Fibroblast of gingiva (primary cell): ENCODE results near the gene COX15.
A peak's percentile ranks its signal among the peaks of the same experiment; 100 is the strongest.
"Not testable (repeated sequence)": the region's sequence is repeated elsewhere in the genome, so short reads cannot be mapped to it uniquely, and the experiment has no call there.

ENCODE experiments used
- DNase-seq: peaks from one replicate; pipeline ENCODE4 v3.0.0-alpha.2; 2011; ENCODE audit warnings: low read depth

Gene COX15

DNA sequence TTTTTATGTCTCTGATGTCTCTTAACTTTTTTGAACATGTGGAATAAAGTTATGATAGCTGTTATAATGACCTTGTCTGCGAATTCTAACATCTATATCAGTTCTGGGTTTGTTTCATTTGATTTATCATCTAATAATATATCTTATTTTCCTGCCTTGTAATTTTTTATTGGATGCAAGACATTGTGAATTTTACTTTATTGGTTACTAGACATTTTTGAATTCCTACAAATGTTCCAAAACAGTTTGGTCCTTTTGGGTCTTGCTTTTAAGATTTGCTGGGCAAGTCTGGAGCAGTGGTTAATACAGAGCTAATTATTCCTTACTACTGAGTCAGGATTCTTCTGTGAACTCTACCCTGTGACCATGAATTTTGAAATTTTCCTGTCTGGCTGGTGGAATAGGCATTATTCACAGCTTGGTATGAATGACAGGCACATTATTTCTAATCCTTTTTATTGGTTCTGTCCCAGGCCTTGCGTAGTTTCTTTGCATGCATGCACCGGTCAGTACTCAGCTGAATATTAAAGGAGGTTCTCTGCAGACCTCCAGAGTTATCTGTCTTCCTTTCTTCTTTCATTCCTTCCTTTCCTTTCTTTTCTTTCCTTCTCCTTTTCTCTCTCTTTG, 9.1 kb upstream of the COX15 start:
- DNase-seq: peak; percentile 9

DNA sequence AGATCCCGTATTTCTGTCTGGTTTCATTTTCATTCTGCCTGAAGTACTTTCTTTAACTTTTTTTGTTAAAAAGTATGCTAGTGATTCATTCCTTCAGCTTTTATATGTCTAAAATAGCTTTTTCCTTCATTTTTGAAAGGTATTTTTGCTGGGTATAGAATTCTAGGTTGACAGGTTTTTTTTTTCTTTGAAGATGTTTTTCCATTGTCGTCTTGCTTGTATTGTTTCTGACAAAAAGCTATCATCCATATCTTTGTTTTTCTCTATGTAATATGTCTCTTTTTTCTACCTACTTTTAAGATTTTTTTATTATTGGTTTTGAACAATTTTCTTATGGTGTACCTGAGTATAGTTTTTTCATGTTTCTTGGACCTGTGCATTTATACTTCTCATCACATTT, 8.3 kb upstream of the COX15 start:
- DNase-seq: no peak

DNA sequence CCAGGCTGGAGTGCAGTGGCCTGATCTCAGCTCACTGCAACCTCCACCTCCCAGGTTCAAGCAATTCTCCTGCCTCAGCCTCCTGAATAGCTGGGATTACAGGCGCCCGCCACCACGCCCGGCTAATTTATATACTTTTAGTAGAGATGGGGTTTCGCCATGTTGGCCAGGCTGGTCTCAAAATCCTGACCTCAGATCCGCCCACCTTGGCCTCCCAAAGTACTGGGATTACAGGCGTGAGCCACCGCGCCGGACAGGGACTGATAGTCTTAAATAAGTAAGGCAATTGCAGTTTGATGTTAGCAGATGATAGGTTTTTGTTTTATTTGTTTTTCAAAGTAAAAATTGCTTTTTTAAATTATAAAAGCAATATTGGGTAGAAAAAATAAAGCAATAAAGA, 2.2 kb upstream of the COX15 start:
- not testable (repeated sequence) for DNase-seq

DNA sequence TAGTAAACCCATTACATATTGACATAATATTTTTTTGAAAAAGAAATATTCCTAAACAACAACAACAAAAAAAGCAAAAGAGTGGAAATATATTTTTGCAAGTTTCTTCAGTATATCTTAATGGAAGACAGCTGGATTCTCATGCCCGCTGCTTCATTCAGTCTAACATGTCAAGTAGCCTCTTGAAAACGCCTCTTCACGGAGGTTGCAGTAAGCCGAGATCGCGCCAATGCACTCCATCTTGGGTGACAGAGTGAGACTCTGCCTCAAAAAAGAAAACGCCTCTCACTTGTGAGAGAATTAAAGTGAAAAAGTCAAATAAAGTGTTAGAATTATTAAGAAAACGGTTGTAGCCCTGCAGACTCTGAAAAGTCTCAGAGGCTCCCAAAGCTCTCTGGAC, 1.4 kb upstream of the COX15 start:
- DNase-seq: peak; percentile 50

DNA sequence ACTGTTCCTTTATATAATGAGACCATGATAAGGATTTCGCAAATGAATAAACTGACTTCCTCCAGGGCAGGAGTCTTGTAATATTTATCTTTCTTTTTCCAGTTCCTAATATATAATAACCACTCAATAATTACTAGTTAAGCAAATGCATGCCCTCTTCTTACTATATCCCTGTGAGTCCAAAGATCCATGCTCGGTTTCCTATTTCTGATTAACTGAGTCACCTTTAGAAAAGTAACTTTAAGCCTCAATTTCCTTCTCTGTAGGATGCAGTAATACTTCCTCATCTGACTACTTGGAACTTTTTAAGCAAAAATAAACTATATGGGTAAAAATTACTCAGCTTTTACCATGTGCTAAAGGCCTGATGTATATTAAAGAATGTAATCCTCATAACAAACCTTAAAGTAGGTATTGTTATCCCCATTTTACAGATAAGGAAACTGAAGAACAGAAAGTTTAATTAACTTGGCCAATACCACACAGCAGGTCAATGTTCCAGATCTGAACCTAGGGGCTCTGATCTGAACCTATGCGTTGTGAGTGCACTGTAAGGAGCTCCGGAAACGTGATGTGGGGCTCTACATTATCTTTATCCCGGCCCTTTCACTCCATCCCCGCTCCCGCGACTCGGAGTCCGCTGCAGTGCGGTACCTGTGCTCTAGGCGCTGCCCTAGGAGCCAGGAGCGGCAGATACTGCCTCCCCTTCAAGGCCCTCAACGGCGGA, 458 bp downstream of the COX15 start:
- DNase-seq: no peak

DNA sequence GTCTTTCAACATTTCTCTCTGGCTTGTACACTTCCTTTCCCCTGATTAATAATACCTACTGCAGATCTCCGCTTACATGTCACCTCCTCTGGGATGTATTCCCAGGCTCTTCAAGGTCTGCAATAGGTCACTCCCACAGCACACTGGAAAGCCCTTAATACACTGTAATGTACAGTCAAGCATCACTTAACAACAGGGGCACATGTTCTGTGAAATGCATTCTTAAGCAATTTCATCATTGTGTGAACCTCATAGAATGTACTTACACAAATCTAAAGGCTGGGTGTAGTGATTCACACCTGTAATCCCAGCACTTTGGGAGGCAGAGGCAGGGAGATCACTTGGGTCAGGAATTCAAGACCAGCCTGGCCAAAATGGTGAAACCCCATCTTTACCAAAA, 1.9 kb downstream of the COX15 start:
- no peak for DNase-seq

DNA sequence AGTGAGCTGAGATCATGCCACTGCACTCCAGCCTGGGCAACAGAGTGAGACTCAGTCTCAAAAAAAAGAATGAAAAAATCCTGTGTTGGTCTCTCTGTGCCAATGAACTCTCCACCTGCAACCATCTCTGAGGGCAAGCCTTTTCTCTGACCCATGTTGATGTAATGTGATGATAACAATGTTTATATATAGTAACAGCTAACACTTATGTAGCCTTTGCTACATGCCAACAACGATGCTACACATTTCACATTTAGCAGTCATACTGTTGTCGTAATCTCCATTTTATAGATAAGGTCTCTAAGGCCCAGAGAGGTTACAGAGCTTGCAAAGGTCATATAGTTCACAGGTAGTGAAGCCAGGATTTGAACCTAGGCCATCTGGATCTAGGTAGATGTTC, 11.5 kb downstream of the COX15 start:
- DNase-seq: no peak

DNA sequence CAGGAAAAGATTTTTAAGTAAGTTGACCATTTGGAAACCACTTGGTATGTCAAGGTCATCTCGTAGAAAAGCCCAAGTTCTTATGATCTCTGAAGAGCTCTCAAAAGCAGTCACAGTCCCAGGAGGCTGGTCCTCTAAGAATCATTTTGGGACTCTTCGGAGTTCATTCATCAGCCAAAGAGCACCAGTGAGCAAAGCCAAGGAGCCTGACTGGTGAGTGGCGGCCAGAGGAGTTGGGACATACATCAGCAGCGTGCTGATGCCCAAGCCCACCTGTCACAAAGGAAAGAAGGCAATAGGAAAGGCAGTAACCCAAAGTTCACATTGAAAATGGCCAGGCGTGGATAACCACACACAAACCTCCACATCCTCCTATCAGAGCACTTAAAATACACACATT, 17.5 kb downstream of the COX15 start:
- no peak for DNase-seq

DNA sequence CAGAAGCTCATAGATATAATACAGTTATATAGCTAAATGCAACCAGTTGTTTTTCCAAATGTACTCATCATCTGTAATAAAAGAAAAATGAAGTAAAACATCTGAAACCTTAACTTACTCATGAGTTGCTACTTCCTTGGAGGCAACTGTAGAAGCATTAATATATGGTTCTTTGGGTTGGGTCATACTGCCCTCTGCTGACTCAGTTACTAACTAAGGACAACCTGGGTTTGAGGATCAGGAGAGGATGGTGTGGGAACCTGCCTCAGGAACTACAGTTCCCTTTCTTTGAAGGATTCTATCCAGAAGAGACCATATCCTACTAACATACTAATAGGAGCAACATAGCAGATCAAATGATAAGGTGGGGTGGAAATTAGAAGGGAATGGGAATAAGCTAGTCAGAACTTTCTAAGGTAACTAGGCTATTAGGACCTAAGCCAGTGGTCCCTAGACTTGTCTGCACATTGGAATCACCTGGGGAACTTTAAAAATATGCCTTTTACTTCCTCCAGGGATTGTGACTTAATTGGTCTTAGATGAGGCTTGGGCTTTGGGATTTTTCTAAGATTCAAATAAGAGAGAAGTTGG, 20.7 kb downstream of the COX15 start:
- DNase-seq: peak; percentile 54

DNA sequence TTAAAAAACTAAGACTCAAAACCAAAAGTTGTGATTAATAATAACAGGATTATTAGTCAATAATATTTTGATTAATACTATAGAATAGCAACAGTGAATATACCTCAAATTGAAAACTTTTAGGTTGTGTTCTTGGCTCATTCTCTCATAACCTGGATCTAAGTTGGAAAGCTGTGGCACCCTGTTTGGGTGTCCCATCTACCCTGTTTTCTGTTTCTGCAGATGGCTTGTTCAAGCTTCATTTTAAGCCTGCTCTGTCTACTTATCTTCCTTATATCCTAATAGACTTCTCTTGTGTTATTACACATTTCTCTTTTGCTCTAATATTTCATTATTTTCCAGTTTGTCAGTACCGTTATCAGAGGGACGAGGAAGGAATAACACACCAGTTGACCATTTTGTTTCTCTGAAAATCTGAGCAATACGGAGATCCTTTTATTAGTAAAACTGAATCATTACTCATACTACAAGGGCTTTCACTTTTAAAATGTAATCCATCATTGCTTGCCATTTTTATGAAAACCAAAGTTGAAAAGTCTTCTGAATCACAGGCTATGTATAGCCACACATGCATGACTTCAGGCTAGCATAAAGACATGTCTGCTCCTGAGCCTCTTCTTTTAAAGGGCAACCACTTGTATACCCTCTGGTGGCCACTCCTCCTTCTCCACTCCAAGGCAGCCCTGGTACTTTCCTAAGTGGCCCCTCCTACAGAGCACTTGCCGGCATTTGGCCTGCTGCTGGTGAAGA, 22.3 kb downstream of the COX15 start:
- DNase-seq: peak; percentile 18

DNA sequence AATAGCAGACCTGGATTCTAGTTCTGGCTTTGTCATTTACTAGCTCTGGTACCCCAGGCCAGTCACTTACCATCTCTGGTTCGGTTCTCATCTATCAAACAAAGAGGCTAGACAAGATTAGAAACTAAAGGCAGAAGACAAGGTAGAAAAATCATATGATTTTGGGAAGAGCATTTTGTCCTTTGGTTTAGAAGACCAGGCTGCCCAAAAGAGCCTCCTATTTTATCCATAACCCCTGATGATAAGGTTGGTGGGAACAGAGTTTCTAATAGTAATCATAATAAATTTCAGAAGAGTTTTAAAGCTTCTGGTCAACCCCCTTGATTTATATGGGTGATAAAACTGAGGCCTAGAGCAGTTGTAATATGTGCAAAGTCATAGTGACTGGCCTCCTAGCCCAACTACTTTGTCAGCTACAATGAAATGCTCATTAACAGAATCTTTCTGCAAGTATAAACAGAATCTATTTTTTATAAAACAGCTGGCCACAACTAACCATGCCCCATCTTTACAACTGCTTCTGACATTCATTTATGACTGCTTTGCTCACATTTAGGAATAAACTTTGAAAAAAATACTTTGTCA, 23.4 kb downstream of the COX15 start:
- DNase-seq: peak; percentile 50

DNA sequence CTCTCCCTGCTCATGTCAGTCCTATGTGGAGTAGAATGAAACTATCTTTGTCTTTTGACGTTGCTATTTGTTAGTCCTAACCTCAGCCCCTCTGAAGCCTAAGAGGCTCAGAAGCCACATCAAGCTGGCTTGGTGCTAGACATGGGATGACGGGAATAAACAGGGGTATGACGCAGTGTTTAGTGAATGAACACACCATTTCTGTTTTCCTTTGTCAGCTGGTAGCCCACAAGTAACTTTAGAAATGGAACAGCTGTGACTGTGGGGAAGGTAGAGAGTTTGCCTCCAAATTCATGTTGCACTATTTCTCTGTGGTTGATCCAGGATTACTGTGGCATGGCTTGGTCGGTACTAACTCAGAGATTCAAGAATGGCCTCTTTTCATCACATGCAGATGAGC, 31.3 kb downstream of the COX15 start:
- DNase-seq: no peak

DNA sequence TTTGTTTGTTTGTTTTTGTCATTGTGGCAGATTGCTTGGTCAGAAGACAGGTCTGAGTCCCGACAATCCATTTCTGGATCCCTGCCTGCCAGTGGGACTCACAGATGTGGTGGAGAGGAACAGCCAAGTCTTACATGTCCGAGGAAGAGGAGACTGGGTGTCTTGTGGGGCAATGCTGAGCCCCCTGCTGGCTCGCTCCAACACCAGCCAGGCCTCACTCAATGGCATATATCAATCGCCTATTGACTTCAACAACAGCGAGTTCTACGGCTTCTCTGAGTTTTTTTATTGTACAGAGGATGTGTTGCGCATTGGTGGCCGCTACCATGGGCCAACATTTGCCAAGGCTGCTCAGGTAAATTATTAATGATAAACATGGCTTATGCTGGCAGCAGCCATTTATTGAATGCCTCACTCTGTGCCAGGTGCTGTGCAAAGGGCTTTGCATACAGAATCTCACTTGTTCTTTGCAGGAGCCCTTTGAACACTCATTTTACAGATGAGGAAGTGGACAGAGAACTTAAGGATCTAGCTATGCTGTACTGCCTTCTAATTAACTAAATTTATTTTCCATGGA, 33.3 kb downstream of the COX15 start:
- no peak for DNase-seq

DNA sequence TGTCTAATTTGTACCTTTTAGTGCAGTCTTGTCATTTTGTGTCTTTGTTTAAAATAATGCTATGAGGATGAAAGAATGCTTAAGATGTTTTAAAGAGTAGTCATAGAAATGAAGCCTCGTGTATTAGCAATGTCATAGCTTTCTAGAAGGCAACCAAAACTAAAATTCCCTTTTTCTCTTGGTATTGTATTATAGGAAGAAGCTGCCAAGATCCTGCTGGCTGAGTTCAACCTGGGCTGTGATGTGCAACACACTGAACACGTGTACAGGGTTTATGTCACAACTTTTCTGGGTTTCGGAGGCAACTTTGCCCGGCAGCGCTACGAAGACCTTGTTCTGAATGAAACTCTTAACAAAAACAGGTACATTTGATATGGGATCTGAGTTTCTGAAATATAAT, 36.2 kb downstream of the COX15 start:
- DNase-seq: peak; percentile 14

DNA sequence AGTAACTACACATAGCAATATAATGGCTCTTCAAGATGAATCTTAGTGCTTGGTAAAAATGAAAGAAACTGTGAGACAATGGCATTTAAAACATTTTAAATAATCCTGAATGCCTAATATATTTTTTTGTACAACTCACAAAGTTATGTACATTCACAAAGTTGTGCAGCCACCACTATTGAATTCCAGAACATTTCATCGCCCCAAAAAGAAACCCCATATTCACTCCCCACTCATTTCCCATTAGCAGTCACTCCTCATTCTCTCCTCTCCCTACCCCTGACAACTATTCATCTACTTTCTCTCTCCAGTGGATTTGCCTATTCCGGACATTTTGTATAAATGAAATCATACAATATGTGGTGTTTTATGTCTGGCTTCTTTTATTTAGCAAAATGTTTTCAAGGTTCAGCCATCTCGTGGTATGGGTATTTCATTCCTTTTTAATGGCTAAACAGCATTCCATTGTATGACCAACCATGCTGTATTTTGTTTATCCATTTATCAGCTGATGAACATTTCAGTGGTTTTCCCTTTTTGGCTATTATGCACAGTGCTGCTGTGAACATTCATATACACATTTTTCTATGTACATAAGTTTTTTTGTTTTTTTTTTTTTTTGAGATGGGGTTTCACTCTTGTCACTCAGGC, 37.9 kb downstream of the COX15 start:
- DNase-seq: peak; percentile 72

DNA sequence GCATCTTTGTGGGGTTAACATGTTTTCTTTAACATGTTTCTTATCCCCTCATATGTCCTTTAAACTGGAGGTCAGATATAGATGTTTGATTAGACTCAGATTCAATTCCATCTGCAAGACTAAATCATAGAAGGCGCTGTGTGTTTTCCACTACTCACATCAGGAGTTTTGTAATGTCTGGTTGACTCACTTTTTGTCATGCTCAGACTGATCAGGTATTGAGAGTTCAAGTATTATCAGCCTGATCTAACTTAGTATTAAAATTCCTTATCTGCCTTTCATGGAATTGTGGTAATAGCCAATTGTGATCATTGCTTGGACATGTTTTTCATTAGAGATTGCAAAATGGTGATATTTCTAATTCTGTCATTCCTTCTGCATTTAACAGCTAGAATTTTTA, 42.5 kb downstream of the COX15 start:
- DNase-seq: no peak

DNA sequence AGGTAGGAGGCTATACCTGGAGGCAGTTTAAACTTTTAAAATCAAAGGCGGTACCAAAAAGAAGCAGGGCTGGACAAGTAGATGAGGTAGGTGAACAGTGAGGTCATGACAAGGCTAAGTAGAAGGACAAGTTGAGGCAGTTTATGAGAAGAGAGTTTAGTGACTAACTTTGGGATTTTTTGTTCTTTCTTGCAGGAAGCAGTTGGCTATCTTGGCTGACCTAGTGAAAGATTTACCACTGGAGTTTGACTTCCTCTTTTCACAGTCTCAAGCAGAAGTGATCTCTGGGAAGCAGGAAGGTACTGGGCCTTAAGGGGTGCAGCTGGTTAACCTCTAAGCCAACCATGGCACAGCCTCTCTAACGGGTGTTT, 46.3 kb downstream of the COX15 start:
- no peak for DNase-seq

DNA sequence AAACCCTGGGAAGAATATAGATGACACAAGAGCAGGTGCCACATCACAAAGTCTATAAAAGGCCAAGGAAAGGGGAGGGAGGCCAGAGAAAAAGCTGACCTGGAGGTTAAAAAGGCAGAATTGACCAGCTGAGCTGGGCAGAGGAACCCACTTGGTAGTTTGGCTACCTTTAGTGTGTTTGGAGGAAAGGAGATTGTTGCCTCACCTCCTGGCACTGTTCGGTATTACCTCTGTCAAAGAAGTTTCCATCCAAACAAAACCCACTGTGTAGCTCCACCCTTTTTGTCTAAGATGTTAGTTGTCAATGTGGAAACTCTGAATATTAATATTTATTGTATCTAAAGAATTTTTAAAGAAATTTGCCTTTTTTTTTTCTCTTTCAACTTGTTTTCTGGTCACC, 49.2 kb downstream of the COX15 start:
- no peak for DNase-seq
